ENCODE results near the gene HSPH1.

The HSPH1 gene

GRCh38 chr13:31195616-31196015 is 33.9 kb upstream of the HSPH1 start:
- no peak overlapping the region for H3K4me3 ChIP-seq (replicated peaks; ENCODE audit: low read depth, low read length)
- DNase-seq (ENCODE audit: low read depth): no peak
- no peak for TF ChIP-seq CTCF (IDR thresholded peaks at IDR 0.05; ENCODE audit: low read length, missing control alignments)

- TF ChIP-seq CTCF (IDR thresholded peaks at IDR 0.05; ENCODE audit: low read length, missing control alignments): no peak
- DNase-seq (ENCODE audit: low read depth): no peak
Measured at GRCh38 chr13:31192306-31192705, 30.6 kb upstream of the HSPH1 start.

DNA sequence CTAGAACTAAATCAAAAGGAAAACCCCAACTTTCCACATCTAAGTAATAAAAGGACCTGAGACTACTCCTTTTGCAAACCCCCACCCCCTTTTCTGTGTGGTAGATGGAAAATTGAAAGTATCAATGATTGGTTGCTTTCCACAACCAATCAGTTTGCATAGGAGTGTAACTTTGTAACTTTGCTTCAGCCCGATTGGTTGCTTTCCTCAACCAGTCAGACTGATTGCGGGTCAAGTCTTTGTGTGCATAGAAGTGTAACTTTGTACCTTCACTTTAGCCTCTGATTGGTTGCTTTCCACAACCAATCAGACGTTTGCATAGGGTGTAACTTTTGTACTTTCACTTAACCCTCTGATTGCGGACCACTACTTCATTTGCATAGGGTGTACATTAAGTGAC is 30.0 kb upstream of the HSPH1 start:
- no peak overlapping the region for H3K4me3 ChIP-seq (replicated peaks; ENCODE audit: low read depth, low read length)
- TF ChIP-seq CTCF (IDR thresholded peaks at IDR 0.05; ENCODE audit: low read length, missing control alignments): no peak
- DNase-seq (ENCODE audit: low read depth): no peak

More at GRCh38 chr13:31192306-31192705, 30.6 kb upstream of the HSPH1 start:
- no peak overlapping the region for H3K4me3 ChIP-seq (replicated peaks; ENCODE audit: low read depth, low read length)

DNA sequence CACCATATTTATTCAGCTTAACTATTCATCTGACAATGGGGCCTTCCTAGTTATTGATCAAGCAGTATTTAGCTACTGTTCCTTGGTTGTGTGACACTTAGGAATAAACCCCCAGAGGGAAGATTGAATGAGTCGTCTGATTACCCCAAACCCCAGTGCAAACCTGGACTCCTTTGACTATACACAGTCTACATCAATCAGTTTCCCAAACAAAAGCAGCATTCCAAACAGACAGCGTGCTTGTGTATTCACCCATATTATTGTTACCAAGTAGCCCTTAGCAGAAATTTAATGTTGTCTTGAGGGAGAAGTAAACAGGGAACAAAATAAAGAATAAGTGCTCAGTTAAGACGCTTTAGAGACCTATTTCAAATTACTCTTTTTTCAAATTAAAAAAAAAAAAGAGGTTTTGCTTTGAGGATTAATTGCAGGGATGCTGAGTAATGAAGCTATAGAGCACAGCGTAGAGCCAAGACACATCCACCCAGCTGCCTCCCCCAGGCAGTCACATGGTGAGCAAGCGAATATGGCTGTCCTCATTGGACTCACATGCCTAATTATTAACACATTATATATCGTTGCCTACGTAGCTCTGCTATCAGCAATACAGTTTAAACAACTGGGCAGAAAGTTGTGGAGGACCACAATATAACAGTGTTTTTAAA is 23.4 kb upstream of the HSPH1 start:
- TF ChIP-seq CTCF (IDR thresholded peaks at IDR 0.05; ENCODE audit: low read length, missing control alignments): no peak
- DNase-seq (ENCODE audit: low read depth): no peak
- no peak overlapping the region for H3K4me3 ChIP-seq (replicated peaks; ENCODE audit: low read depth, low read length)

DNA sequence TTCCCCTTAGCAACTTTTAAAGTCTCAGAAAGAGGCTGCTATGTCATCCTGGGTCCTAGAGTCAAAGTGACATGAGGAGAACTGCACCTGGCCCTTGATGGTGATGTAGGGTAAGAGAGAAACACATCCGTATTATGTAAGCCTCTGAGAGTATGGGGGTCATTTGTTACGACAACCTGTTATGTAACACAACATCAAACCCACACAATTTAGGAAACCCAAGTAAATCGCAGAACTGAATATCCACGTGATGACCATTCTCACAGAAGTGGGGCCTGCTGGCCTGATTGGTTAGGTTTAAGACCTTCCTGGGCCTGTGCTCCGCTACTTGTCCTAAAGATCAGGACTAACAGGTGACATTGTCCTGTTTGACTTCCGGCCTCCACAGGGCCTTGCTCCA is 22.7 kb upstream of the HSPH1 start:
- TF ChIP-seq CTCF (IDR thresholded peaks at IDR 0.05; ENCODE audit: low read length, missing control alignments): no peak
- no peak for DNase-seq (ENCODE audit: low read depth)
- no peak overlapping the region for H3K4me3 ChIP-seq (replicated peaks; ENCODE audit: low read depth, low read length)

- H3K4me3 ChIP-seq (replicated peaks; ENCODE audit: low read depth, low read length): no peak overlapping the region
- TF ChIP-seq CTCF (IDR thresholded peaks at IDR 0.05; ENCODE audit: low read length, missing control alignments): no peak
- no peak for DNase-seq (ENCODE audit: low read depth)
Measured at GRCh38 chr13:31182987-31183386, 21.3 kb upstream of the HSPH1 start.

GRCh38 chr13:31179754-31180153 is 18.1 kb upstream of the HSPH1 start:
- no peak overlapping the region for H3K4me3 ChIP-seq (replicated peaks; ENCODE audit: low read depth, low read length)
- TF ChIP-seq CTCF (IDR thresholded peaks at IDR 0.05; ENCODE audit: low read length, missing control alignments): no peak
- DNase-seq (ENCODE audit: low read depth): no peak
